ENCODE results near the gene ABCB11.

DNA sequence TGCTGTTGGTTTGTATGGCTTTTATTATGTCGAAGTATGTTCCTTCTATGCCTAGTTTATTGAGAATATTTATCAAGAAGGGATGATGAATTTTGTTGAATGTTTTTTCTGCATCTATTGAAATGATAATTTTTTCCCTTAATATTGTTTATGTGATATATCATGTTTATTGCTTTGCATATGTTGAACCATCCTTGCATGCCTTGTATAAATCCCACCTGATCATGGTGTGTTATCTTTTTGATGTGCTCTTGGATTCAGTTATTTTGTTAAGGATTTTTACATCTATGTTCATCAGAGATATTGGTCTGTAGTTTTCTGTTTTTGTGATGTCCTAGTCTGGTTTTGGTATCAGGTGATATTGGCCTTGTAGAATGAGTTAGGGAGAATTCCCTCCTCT is 79.3 kb downstream of the ABCB11 start:
- TF ChIP-seq, protein P1, sequence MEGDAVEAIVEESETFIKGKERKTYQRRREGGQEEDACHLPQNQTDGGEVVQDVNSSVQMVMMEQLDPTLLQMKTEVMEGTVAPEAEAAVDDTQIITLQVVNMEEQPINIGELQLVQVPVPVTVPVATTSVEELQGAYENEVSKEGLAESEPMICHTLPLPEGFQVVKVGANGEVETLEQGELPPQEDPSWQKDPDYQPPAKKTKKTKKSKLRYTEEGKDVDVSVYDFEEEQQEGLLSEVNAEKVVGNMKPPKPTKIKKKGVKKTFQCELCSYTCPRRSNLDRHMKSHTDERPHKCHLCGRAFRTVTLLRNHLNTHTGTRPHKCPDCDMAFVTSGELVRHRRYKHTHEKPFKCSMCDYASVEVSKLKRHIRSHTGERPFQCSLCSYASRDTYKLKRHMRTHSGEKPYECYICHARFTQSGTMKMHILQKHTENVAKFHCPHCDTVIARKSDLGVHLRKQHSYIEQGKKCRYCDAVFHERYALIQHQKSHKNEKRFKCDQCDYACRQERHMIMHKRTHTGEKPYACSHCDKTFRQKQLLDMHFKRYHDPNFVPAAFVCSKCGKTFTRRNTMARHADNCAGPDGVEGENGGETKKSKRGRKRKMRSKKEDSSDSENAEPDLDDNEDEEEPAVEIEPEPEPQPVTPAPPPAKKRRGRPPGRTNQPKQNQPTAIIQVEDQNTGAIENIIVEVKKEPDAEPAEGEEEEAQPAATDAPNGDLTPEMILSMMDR (IDR thresholded peaks at IDR 0.05) = no peak
- TF ChIP-seq RXRA (IDR thresholded peaks at IDR 0.05; ENCODE audit: borderline replicate concordance, low read depth) (no peak), ELF1 (IDR thresholded peaks at IDR 0.05) (no peak), FOXJ3 (CRISPR knock-in tag; IDR thresholded peaks at IDR 0.05) (no peak), GABPA (IDR thresholded peaks at IDR 0.05; ENCODE audit: low read depth) (no peak), YY1 (IDR thresholded peaks at IDR 0.05; ENCODE audit: low read depth) (no peak), FOXM1 (IDR thresholded peaks at IDR 0.05; ENCODE audit: low read depth) (no peak), EZH2phosphoT487 (IDR thresholded peaks at IDR 0.05; ENCODE audit: borderline replicate concordance, low read depth) (no peak), JUND (IDR thresholded peaks at IDR 0.05) (no peak), RCOR1 (IDR thresholded peaks at IDR 0.05; ENCODE audit: low read length) (no peak), POLR2AphosphoS5 (IDR thresholded peaks at IDR 0.05; ENCODE audit: low read depth, low read length) (no peak)
- TF ChIP-seq, protein P2, sequence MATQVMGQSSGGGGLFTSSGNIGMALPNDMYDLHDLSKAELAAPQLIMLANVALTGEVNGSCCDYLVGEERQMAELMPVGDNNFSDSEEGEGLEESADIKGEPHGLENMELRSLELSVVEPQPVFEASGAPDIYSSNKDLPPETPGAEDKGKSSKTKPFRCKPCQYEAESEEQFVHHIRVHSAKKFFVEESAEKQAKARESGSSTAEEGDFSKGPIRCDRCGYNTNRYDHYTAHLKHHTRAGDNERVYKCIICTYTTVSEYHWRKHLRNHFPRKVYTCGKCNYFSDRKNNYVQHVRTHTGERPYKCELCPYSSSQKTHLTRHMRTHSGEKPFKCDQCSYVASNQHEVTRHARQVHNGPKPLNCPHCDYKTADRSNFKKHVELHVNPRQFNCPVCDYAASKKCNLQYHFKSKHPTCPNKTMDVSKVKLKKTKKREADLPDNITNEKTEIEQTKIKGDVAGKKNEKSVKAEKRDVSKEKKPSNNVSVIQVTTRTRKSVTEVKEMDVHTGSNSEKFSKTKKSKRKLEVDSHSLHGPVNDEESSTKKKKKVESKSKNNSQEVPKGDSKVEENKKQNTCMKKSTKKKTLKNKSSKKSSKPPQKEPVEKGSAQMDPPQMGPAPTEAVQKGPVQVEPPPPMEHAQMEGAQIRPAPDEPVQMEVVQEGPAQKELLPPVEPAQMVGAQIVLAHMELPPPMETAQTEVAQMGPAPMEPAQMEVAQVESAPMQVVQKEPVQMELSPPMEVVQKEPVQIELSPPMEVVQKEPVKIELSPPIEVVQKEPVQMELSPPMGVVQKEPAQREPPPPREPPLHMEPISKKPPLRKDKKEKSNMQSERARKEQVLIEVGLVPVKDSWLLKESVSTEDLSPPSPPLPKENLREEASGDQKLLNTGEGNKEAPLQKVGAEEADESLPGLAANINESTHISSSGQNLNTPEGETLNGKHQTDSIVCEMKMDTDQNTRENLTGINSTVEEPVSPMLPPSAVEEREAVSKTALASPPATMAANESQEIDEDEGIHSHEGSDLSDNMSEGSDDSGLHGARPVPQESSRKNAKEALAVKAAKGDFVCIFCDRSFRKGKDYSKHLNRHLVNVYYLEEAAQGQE (IDR thresholded peaks at IDR 0.05; ENCODE audit: low read depth, low read length) = no peak
- TF ChIP-seq, protein P3, sequence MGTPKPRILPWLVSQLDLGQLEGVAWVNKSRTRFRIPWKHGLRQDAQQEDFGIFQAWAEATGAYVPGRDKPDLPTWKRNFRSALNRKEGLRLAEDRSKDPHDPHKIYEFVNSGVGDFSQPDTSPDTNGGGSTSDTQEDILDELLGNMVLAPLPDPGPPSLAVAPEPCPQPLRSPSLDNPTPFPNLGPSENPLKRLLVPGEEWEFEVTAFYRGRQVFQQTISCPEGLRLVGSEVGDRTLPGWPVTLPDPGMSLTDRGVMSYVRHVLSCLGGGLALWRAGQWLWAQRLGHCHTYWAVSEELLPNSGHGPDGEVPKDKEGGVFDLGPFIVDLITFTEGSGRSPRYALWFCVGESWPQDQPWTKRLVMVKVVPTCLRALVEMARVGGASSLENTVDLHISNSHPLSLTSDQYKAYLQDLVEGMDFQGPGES (IDR thresholded peaks at IDR 0.05; ENCODE audit: low read depth, low read length) = no peak

All from SK-N-SH (cell line).